Stomach (tissue), 4 donors: ENCODE data around the gene PKD1L1.

Experiments
- EP300 ChIP-seq: sonication (generic); formaldehyde crosslinking; IDR thresholded peaks from one replicate; pipeline ENCODE4 v1.6.1; 2017; ENCODE audit warnings: antibody characterized with exemption
- POLR2A ChIP-seq, 4 donors: fragments of 450-650 bp; IDR thresholded peaks; one replicate each; pipeline ENCODE4 v1.6.1; 2016; ENCODE audit warnings: antibody characterized with exemption in 4 of 4, control low read depth in 2 of 4, mild to moderate bottlenecking in 1 of 4, moderate library complexity in 1 of 4
- POLR2AphosphoS5 ChIP-seq, 3 donors: sonication (generic); formaldehyde crosslinking; IDR thresholded peaks; one replicate each; pipeline ENCODE4 v1.6.1; 2016; ENCODE audit warnings: antibody characterized with exemption in 3 of 3
- TF ChIP-seq, protein P1 (sequence below), 7 experiments: fragments of 450-650 bp in 4 of 7; fragments of 200-600 bp in 3 of 7; sonication (generic) in 3 of 7; IDR thresholded peaks; one replicate each; pipeline ENCODE4 v1.5.1; 2016 to 2019; ENCODE audit warnings: antibody characterized with exemption in 7 of 7, control low read depth in 2 of 7, mild to moderate bottlenecking in 1 of 7

DNA sequence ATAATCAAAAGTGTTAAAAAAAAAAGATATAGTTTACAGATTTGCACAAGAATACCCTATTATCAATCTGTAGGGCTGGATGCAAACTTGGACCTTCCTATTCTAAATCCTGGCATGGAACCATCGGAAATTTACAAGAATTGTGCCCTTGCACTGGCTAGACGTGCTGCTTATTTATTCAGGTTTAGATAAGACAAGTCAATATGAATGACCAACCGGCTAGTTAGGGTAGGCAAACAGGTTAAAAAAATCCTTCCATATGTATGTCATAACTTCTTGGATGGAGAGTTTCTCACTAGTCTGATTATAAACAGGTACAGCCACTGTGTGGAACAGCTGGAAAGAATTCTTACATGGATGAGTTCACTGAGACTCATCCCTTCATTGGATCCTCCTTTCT, 41.4 kb downstream of the PKD1L1 start:
- TF ChIP-seq, protein P1, sequence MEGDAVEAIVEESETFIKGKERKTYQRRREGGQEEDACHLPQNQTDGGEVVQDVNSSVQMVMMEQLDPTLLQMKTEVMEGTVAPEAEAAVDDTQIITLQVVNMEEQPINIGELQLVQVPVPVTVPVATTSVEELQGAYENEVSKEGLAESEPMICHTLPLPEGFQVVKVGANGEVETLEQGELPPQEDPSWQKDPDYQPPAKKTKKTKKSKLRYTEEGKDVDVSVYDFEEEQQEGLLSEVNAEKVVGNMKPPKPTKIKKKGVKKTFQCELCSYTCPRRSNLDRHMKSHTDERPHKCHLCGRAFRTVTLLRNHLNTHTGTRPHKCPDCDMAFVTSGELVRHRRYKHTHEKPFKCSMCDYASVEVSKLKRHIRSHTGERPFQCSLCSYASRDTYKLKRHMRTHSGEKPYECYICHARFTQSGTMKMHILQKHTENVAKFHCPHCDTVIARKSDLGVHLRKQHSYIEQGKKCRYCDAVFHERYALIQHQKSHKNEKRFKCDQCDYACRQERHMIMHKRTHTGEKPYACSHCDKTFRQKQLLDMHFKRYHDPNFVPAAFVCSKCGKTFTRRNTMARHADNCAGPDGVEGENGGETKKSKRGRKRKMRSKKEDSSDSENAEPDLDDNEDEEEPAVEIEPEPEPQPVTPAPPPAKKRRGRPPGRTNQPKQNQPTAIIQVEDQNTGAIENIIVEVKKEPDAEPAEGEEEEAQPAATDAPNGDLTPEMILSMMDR (IDR thresholded peaks at IDR 0.05), result no peak
- TF ChIP-seq EP300 (no peak), POLR2A (IDR thresholded peaks at IDR 0.05) (no peak), POLR2AphosphoS5 (IDR thresholded peaks at IDR 0.05) (peak in 1 of 3 donors; percentile 17)
